A673 (cell line): ENCODE data around the gene PRKCA.

Experiments used
- EZH2 ChIP-seq: fragments of 200-600 bp; sonication (generic); IDR thresholded peaks from 2 replicates; pipeline ENCODE4 v1.6.1; 2017; ENCODE audit warnings: borderline replicate concordance, low read depth, mild to moderate bottlenecking, mixed read lengths, antibody characterized with exemption, low read length; ENCODE audit not compliant: poor library complexity, severe bottlenecking
- TF ChIP-seq, protein P1 (sequence below): fragments of 300-800, 200-600 bp; sonication (generic); conservative IDR thresholded peaks from 2 replicates; pipeline ENCODE4 v1.5.1; 2017; ENCODE audit warnings: low read depth, mild to moderate bottlenecking, antibody characterized with exemption, low read length, moderate library complexity, mixed read lengths

- TF ChIP-seq, protein P1, sequence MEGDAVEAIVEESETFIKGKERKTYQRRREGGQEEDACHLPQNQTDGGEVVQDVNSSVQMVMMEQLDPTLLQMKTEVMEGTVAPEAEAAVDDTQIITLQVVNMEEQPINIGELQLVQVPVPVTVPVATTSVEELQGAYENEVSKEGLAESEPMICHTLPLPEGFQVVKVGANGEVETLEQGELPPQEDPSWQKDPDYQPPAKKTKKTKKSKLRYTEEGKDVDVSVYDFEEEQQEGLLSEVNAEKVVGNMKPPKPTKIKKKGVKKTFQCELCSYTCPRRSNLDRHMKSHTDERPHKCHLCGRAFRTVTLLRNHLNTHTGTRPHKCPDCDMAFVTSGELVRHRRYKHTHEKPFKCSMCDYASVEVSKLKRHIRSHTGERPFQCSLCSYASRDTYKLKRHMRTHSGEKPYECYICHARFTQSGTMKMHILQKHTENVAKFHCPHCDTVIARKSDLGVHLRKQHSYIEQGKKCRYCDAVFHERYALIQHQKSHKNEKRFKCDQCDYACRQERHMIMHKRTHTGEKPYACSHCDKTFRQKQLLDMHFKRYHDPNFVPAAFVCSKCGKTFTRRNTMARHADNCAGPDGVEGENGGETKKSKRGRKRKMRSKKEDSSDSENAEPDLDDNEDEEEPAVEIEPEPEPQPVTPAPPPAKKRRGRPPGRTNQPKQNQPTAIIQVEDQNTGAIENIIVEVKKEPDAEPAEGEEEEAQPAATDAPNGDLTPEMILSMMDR, result no peak
- no peak for TF ChIP-seq EZH2
These were observed 159.6 kb downstream of the PRKCA start for GRCh38 chr17:66462010-66462409.
